ENCODE results near the gene PRXL2B.

PRXL2B gene

DNA sequence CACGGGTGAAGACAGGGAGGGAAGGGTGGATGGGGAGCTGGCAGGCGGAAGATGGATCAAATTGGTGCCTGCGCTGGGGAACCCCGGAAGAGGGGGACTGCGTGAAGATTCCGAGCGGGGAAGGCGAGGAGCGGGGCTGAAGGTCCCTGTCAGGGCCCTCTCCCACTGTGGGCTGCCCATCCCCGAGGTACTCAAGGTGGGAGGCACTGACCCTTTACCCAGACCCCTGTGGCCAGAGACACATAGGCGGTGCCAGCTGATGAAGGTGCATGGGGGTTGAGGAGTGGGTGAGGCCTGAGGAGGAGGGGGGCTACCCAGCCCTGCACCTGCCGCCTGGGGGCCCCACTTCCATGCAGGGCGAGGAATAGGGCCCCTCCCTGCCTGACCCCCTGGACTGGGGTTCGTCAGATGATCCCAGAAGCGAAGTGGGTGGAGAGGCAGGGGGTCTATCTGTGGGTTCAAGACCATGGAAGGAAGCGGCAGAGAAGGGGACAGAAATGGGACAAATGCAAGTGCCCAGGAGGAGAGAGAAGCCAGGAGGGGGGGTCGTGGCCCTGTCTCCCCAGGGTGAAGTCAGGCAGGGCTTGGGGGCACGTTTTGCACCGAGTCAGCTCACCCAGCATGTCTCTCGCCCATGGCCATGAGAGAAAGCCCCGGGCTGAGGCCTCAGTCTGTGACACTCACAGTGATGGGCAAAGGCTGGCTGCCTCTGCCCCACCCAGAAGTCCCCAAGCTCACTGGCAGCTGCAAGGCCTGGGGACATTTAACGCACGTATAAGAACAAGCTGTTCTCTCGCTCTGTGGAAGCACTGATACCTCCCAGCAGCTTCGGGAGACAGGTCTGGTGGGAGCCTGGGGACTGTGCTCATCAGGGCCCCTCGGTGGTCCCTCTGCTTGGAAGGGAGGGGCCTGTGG is 53.3 kb downstream of the PRXL2B start:
- no peak for DNase-seq

DNA sequence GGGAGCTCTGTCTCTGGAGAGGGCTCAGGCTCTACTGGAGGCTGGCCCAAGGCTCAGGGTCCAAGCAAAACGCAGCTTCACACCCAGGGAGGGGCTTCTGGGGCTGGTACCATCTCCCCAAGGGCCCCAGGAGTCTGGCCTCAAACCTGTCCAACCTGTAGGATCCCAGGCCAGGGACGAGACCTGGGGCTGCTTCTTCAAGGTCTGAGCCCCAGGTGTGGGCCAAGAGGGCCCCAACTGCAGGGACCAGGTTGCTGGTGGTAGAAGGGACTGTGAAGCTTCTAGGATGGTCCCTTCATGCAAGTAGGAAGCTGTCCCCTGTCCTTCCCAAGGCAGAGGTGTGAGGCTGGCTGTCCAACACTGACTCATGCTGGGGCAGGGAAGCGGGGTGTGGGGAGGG is 54.0 kb downstream of the PRXL2B start:
- no peak for DNase-seq

All from NCI-H2107 (cell line).